Vagina (tissue), 2 donors: ENCODE data around the gene PIWIL4.

ENCODE experiments used
- CTCF ChIP-seq, 3 experiments: fragments of 450-650 bp in 2 of 3; fragments of 200-600 bp in 1 of 3; sonication (generic) in 1 of 3; IDR thresholded peaks; one replicate each; pipeline ENCODE4 v1.5.1; 2017 to 2019; ENCODE audit warnings: antibody characterized with exemption in 3 of 3, mild to moderate bottlenecking in 2 of 3, moderate library complexity in 2 of 3
- POLR2A ChIP-seq, 2 donors: fragments of 450-650 bp; IDR thresholded peaks; one replicate each; pipeline ENCODE4 v1.6.1; 2017; ENCODE audit warnings: antibody characterized with exemption in 2 of 2, mild to moderate bottlenecking in 2 of 2, moderate library complexity in 2 of 2
- POLR2AphosphoS5 ChIP-seq, 2 donors: sonication (generic); formaldehyde crosslinking; IDR thresholded peaks; one replicate each; pipeline ENCODE4 v1.9.0; 2017; ENCODE audit warnings: antibody characterized with exemption in 2 of 2, mild to moderate bottlenecking in 2 of 2, low read depth in 1 of 2; ENCODE audit not compliant: insufficient read depth in 1 of 2

GRCh38 chr11:94521684-94522083 is 45.5 kb upstream of the PIWIL4 start:
- no peak for TF ChIP-seq CTCF (IDR thresholded peaks at IDR 0.05)
- TF ChIP-seq POLR2A (IDR thresholded peaks at IDR 0.05): no peak
- TF ChIP-seq POLR2AphosphoS5 (IDR thresholded peaks at IDR 0.05; ENCODE audit: insufficient read depth in 1 of 2, low read depth in 1 of 2): no peak
